Panc1 (cell line): Measurements from ENCODE around the gene MRRF. TPM values are rescaled to one million over a fixed set of nuclear protein-coding genes. Genes with fewer than 3 reads are reported as not detected.

Experiments used
- ATAC-seq: fragments of 200-7000 bp; cut with Tn5 transposase; 2 replicates; pipeline ENCODE4 v1.9.1; 2020; ENCODE audit warnings: mild to moderate bottlenecking, moderate library complexity
- BruUV-seq: library from RNA; stranded (reverse); fragments of 400-500 nt; replicated peaks from 2 replicates; lab custom pipeline; 2021; lab: Mats Ljungman, UMichigan
- CTCF ChIA-PET: fragments of 300-600 bp; sonication (Branson Sonifier 250); formaldehyde crosslinking; loops from one replicate; lab custom pipeline; 2022; ENCODE audit warnings: antibody characterized with exemption; lab: Charles Lee
- POLR2A ChIA-PET: fragments of 300-600 bp; sonication (Branson Sonifier 250); formaldehyde crosslinking; loops from one replicate; lab custom pipeline; 2022; ENCODE audit warnings: antibody characterized with exemption; lab: Charles Lee
- DNase-seq: peaks from one replicate; pipeline ENCODE4 v3.0.0-alpha.2; 2010; ENCODE audit warnings: low read depth, low spot score
- H3K27ac ChIP-seq: 2 replicates; pipeline ENCODE4 v1.5.1; 2011; ENCODE audit warnings: mild to moderate bottlenecking, low read length, inconsistent platforms
- H3K27me3 ChIP-seq: fragments of 200-500 bp; sonication (Bioruptor generic); 2 replicates; pipeline ENCODE4 v1.6.0; 2014; ENCODE audit warnings: low read length, inconsistent platforms; ENCODE audit not compliant: control insufficient read depth, insufficient read depth
- H3K36me3 ChIP-seq: fragments of 200-500 bp; sonication (Bioruptor generic); 2 replicates; pipeline ENCODE4 v1.5.1; 2014; ENCODE audit warnings: inconsistent platforms, mild to moderate bottlenecking, low read length, moderate library complexity; ENCODE audit not compliant: control insufficient read depth, insufficient read depth
- H3K4me1 ChIP-seq: 2 replicates; pipeline ENCODE4 v1.5.1; 2011; ENCODE audit warnings: inconsistent platforms, mild to moderate bottlenecking, low read length, moderate library complexity; ENCODE audit not compliant: control insufficient read depth, insufficient read depth
- H3K4me3 ChIP-seq, 2 experiments: 2 replicates each; pipeline ENCODE4 v1.5.1; 2011 to 2012; ENCODE audit warnings: low read depth in 2 of 2, low read length in 2 of 2, mild to moderate bottlenecking in 2 of 2, inconsistent platforms in 1 of 2, moderate library complexity in 1 of 2
- H3K9me3 ChIP-seq: fragments of 200-500 bp; sonication (Bioruptor generic); 2 replicates; pipeline ENCODE4 v1.5.1; 2014; ENCODE audit warnings: low read depth, mild to moderate bottlenecking, inconsistent platforms, low read length, moderate library complexity; ENCODE audit not compliant: control insufficient read depth, insufficient read depth
- POLR2AphosphoS5 ChIP-seq: IDR thresholded peaks from 2 replicates; pipeline ENCODE4 v1.6.1; 2012; ENCODE audit warnings: mild to moderate bottlenecking, low read depth, low read length, moderate library complexity
- SIN3A ChIP-seq: IDR thresholded peaks from 2 replicates; pipeline ENCODE4 v1.6.1; 2012; ENCODE audit warnings: low read depth, mild to moderate bottlenecking, low read length, moderate library complexity, borderline replicate concordance; ENCODE audit not compliant: insufficient read depth
- TCF7L2 ChIP-seq: IDR thresholded peaks from 2 replicates; pipeline ENCODE4 v1.6.1; 2011; ENCODE audit warnings: mild to moderate bottlenecking, low read depth, low read length, inconsistent platforms
- in situ Hi-C: cut with HindIII; loops from 2 replicates; pipeline ENCODE4 v1.10.0; 2016; ENCODE audit warnings: low sequenced_read_pairs, low pct_unique_long_range_greater_than_20kb
- intact Hi-C: fragments of 100-400 bp; cut with micrococcal nuclease; formaldehyde crosslinking; loops from one replicate; pipeline ENCODE4 v1.10.0; 2022; ENCODE audit not compliant: unreplicated experiment
- total RNA-seq: library from RNA; stranded (reverse); gene quantifications from one replicate; pipeline ENCODE4 v1.2.1, GENCODE V29; 2021; ENCODE audit not compliant: unreplicated experiment
- TF ChIP-seq, protein P1 (sequence below), 2 experiments: IDR thresholded peaks; 2 replicates each; pipeline ENCODE4 v1.6.1; 2011 to 2012; ENCODE audit warnings: low read depth in 2 of 2, control low read depth in 1 of 2, low read length in 1 of 2, mild to moderate bottlenecking in 1 of 2, moderate library complexity in 1 of 2; ENCODE audit not compliant: insufficient read depth in 1 of 2
- TF ChIP-seq, protein P2 (sequence below): fragments of 450-650 bp; IDR thresholded peaks from 2 replicates; pipeline ENCODE4 v1.5.1; 2017; ENCODE audit warnings: mild to moderate bottlenecking

MRRF gene
- total RNA-seq, 1 experiment from 2014 or later, result 28.4 TPM

DNA sequence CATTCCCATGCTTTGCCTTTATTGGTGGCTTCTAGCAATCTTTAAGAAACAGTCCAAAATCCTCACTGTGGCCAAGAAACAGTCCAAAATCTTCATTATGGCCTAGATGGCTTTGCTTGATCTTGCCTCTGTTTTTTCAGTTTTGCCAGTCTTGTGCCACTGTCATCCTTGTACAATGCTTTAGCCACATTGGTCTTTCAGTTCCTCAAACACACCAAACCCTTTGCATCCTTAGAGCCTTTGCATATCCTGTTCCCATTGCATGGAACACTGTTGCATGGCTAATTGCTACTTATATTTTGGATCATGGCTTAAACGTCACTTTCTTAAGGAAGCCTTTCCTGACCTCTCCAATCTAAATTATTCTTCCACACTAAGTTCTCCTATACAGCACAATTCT, 22.1 kb downstream of the MRRF start:
- TF ChIP-seq SIN3A (no peak), POLR2AphosphoS5 (no peak), TCF7L2 (no peak)
- TF ChIP-seq, protein P1, sequence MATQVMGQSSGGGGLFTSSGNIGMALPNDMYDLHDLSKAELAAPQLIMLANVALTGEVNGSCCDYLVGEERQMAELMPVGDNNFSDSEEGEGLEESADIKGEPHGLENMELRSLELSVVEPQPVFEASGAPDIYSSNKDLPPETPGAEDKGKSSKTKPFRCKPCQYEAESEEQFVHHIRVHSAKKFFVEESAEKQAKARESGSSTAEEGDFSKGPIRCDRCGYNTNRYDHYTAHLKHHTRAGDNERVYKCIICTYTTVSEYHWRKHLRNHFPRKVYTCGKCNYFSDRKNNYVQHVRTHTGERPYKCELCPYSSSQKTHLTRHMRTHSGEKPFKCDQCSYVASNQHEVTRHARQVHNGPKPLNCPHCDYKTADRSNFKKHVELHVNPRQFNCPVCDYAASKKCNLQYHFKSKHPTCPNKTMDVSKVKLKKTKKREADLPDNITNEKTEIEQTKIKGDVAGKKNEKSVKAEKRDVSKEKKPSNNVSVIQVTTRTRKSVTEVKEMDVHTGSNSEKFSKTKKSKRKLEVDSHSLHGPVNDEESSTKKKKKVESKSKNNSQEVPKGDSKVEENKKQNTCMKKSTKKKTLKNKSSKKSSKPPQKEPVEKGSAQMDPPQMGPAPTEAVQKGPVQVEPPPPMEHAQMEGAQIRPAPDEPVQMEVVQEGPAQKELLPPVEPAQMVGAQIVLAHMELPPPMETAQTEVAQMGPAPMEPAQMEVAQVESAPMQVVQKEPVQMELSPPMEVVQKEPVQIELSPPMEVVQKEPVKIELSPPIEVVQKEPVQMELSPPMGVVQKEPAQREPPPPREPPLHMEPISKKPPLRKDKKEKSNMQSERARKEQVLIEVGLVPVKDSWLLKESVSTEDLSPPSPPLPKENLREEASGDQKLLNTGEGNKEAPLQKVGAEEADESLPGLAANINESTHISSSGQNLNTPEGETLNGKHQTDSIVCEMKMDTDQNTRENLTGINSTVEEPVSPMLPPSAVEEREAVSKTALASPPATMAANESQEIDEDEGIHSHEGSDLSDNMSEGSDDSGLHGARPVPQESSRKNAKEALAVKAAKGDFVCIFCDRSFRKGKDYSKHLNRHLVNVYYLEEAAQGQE (IDR thresholded peaks at IDR 0.05; ENCODE audit: insufficient read depth in 1 of 2, low read depth in 2 of 2, low read length in 1 of 2), result no peak
- TF ChIP-seq, protein P2, sequence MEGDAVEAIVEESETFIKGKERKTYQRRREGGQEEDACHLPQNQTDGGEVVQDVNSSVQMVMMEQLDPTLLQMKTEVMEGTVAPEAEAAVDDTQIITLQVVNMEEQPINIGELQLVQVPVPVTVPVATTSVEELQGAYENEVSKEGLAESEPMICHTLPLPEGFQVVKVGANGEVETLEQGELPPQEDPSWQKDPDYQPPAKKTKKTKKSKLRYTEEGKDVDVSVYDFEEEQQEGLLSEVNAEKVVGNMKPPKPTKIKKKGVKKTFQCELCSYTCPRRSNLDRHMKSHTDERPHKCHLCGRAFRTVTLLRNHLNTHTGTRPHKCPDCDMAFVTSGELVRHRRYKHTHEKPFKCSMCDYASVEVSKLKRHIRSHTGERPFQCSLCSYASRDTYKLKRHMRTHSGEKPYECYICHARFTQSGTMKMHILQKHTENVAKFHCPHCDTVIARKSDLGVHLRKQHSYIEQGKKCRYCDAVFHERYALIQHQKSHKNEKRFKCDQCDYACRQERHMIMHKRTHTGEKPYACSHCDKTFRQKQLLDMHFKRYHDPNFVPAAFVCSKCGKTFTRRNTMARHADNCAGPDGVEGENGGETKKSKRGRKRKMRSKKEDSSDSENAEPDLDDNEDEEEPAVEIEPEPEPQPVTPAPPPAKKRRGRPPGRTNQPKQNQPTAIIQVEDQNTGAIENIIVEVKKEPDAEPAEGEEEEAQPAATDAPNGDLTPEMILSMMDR, result no peak
- intact Hi-C loops (no loop called here), in situ Hi-C loops (no loop called here)
- no peak for ATAC-seq
- no peak for DNase-seq
- H3K9me3 ChIP-seq, result no peaks in the 10 kb centered on the region
- BruUV-seq, result no TSS peak
- no peaks in the 10 kb centered on the region for H3K4me1 ChIP-seq
- ChIA-PET CTCF (no interaction called here), POLR2A (no interaction called here)
- H3K27ac ChIP-seq, result no peak overlapping the region
- H3K4me3 ChIP-seq, result no peak overlapping the region
- peaks cover 8% of the 10 kb centered on the region for H3K36me3 ChIP-seq
- no peaks in the 10 kb centered on the region for H3K27me3 ChIP-seq

DNA sequence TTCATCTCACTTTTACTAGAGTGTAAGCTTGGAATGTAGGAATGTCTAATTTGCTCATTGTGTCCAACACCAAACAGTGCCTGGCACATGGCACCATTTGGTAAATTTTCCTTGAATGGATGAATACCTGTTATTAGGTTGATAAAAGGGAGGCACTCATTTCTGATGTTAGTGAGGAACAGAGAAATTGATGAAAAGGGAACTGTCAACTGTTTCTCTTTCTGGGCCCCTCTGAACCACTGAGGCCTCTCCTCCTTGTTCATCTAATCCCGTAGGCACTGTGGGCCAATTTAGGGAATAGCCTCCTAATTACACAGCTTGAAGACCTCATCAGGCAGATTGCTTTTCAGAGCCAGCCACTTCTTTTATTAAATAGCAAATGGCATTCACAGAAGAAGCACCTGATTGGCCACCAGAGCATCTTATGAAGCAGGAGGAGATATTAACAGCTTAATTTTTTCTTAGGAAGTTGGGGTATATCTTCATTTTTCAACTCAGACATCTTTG, 22.6 kb downstream of the MRRF start:
- H3K4me3 ChIP-seq, result no peak overlapping the region
- in situ Hi-C loops, result no loop called here
- no peaks in the 10 kb centered on the region for H3K27me3 ChIP-seq
- no TSS peak for BruUV-seq
- DNase-seq (no peak), ATAC-seq (no peak)
- peaks cover 10% of the 10 kb centered on the region for H3K36me3 ChIP-seq
- H3K27ac ChIP-seq, result no peak overlapping the region
- no peaks in the 10 kb centered on the region for H3K4me1 ChIP-seq
- CTCF ChIA-PET, result no interaction called here
- intact Hi-C loops, result no loop called here
- POLR2A ChIA-PET, result no interaction called here
- TF ChIP-seq, protein P2, result no peak
- TF ChIP-seq, protein P1 (IDR thresholded peaks at IDR 0.05; ENCODE audit: insufficient read depth in 1 of 2, low read depth in 2 of 2, low read length in 1 of 2), result no peak
- no peak for TF ChIP-seq POLR2AphosphoS5
- no peak for TF ChIP-seq SIN3A
- TF ChIP-seq TCF7L2, result no peak
- no peaks in the 10 kb centered on the region for H3K9me3 ChIP-seq
